Testis (tissue), 3 donors: Measurements from ENCODE around the gene PIP5K1B. TPM values are rescaled to one million over a fixed set of nuclear protein-coding genes. Genes with fewer than 3 reads are reported as not detected.

Experiments used
- DNase-seq: peaks from one replicate; pipeline ENCODE4 v3.0.0-alpha.2; 2019
- H3K27ac ChIP-seq, 2 donors: fragments of 200-600 bp; sonication (generic); one replicate each; pipeline ENCODE4 v1.5.1; 2019
- H3K27me3 ChIP-seq: fragments of 200-600 bp; sonication (generic); one replicate; pipeline ENCODE4 v1.5.1; 2019
- H3K36me3 ChIP-seq: fragments of 200-600 bp; sonication (generic); one replicate; pipeline ENCODE4 v1.5.1; 2017; ENCODE audit warnings: low read depth; ENCODE audit errors: missing control alignments
- H3K4me1 ChIP-seq: fragments of 200-600 bp; sonication (generic); one replicate; pipeline ENCODE4 v1.5.1; 2019
- H3K4me3 ChIP-seq, 2 donors: fragments of 200-600 bp; sonication (generic); one replicate each; pipeline ENCODE4 v1.5.1; 2017 to 2019
- H3K9me3 ChIP-seq: fragments of 200-600 bp; sonication (generic); one replicate; pipeline ENCODE4 v1.5.1; 2017
- POLR2A ChIP-seq: fragments of 450-650 bp; IDR thresholded peaks from one replicate; pipeline ENCODE4 v1.6.1; 2017; ENCODE audit warnings: antibody characterized with exemption, mild to moderate bottlenecking, moderate library complexity
- WGBS, 2 donors: methylation state at CpG; one replicate each; pipeline ENCODE4 v1.1.5; 2018; 5-methylcytosine and 5-hydroxymethylcytosine counted together
- intact Hi-C: fragments of 100-400 bp; cut with DNase I; formaldehyde crosslinking; loops from one replicate; pipeline ENCODE4 v1.15.1; 2023; ENCODE audit warnings: low total_unique reads
- polyA plus RNA-seq: library from polyadenylated mRNA; stranded (reverse); fragments of 350-450 nt; fragmentation: Illumina TruSeq; extraction: RNeasy Lipid Tissue Mini Kit (QIAGEN cat#74804); gene quantifications from one replicate; pipeline ENCODE4 v1.2.3, GENCODE V29; 2014; ENCODE audit warnings: low read depth, low replicate concordance; ENCODE audit not compliant: insufficient read depth
- total RNA-seq, 2 donors: library from RNA; depleted of rRNA; stranded (reverse); fragments of >200 nt; gene quantifications; one replicate each; pipeline ENCODE4 v1.2.3, GENCODE V29; 2016
- TF ChIP-seq, protein P1 (sequence below), 3 experiments: fragments of 450-650 bp in 2 of 3; fragments of 200-600 bp in 1 of 3; sonication (generic) in 1 of 3; IDR thresholded peaks; one replicate each; pipeline ENCODE4 v1.5.1; 2016 to 2019; ENCODE audit warnings: antibody characterized with exemption in 3 of 3, mild to moderate bottlenecking in 2 of 3, moderate library complexity in 1 of 3

Gene PIP5K1B
- total and polyA plus RNA-seq, 3 donors from 2014 or later = 53.6 to 70.5 (median 66.9) TPM

DNA sequence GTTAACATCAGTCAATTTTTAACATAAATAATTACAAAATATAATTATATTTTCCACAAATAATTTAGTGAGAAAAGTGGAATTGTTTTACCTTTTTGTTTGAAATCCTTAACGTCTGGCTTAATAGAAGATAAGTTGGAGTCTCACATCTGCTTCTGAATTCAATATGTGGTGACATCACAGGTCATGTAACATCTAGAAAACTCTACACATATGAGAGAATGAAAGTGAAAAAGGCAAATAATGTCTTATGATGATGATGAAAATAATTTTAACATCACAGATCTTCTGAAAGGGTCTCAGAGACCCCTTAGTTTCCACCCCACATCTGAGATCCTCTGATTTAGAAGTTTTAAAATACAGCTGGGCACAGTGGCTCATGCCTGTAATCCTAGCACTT, 227.4 kb downstream of the PIP5K1B start:
- DNase-seq = no peak
- Histone ChIP-seq H3K27me3 (no peaks in the 10 kb centered on the region), H3K9me3 (no peaks in the 10 kb centered on the region), H3K27ac (no peak overlapping the region), H3K36me3 (no peaks in the 10 kb centered on the region), H3K4me3 (no peak overlapping the region), H3K4me1 (peaks cover 8% of the 10 kb centered on the region)
- no peak for TF ChIP-seq POLR2A
- TF ChIP-seq, protein P1, sequence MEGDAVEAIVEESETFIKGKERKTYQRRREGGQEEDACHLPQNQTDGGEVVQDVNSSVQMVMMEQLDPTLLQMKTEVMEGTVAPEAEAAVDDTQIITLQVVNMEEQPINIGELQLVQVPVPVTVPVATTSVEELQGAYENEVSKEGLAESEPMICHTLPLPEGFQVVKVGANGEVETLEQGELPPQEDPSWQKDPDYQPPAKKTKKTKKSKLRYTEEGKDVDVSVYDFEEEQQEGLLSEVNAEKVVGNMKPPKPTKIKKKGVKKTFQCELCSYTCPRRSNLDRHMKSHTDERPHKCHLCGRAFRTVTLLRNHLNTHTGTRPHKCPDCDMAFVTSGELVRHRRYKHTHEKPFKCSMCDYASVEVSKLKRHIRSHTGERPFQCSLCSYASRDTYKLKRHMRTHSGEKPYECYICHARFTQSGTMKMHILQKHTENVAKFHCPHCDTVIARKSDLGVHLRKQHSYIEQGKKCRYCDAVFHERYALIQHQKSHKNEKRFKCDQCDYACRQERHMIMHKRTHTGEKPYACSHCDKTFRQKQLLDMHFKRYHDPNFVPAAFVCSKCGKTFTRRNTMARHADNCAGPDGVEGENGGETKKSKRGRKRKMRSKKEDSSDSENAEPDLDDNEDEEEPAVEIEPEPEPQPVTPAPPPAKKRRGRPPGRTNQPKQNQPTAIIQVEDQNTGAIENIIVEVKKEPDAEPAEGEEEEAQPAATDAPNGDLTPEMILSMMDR (IDR thresholded peaks at IDR 0.05) = no peak
- intact Hi-C loops = no loop called here
- 62 to 74% methylated on average over 1 of the region's 1 CpG for WGBS, 2 donors

DNA sequence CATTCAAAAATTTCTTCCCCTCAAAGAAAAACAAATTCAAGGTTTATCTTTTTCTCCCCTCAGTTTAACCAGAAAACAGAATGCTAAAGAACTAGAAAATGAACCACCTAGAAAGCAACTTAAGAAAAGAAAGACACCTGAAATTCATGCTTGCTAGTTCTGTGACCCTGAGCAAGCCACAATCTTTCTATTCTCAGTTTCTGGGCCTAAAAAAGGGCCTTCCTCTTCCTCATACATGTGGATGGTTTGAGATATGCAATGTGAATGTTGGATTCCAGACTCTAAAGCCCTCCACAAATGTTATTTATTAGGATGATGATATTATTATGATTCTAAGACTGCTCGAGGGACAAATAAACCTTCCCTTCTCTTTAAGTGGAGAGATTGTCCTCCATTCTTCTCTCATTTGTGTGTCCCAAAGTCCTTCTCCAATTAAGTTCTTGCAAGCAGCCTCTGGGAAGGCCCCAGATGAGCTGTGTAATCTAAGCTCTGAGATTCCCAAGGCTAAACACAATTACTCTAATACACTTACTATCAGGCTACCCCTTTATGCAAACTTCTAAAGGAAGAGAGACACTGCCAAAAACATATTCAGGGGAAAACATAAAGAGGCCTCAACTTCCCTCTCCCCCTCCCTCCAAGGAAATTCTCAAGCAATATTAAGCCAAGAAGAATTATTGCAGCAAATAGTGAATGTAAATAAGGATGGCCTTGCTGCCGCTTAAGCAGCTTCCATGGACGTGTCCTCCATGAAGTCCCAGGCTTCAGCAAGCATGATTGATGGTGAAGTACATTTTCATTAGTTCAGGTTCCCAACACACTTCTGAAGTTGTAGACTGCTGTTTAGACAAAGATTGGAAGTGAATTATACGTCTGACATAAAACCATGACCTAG, 228.6 kb downstream of the PIP5K1B start:
- H3K36me3 ChIP-seq = no peaks in the 10 kb centered on the region
- H3K9me3 ChIP-seq = no peaks in the 10 kb centered on the region
- H3K4me3 ChIP-seq = no peak overlapping the region
- H3K27me3 ChIP-seq = no peaks in the 10 kb centered on the region
- no peak for TF ChIP-seq POLR2A
- TF ChIP-seq, protein P1 (IDR thresholded peaks at IDR 0.05) = no peak
- peaks cover 8% of the 10 kb centered on the region for H3K4me1 ChIP-seq
- intact Hi-C loops = no loop called here
- 60 to 63% methylated on average over 4 of the region's 4 CpGs for WGBS, 2 donors
- DNase-seq = no peak
- H3K27ac ChIP-seq = peak overlapping the region in 1 of 2 donors; percentile 13

DNA sequence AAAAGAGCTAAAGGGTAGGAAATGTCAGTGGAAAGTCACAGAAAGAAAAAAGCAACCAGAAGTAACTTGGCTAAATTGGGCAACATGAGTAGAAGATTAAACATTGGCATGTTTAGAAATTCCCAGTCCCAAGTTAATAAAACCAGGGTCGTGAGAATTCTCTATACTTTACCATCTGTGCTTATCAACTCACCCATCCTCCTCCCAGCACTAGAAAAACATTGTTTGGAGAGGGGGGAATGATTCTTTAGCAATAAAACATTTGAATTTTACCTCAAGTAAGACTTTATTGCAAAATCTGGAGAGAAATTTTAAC, 229.2 kb downstream of the PIP5K1B start:
- intact Hi-C loops = no loop called here
- H3K27ac ChIP-seq = peak overlapping the region in 1 of 2 donors; percentile 13
- H3K4me1 ChIP-seq = peaks cover 8% of the 10 kb centered on the region
- 28 to 40% methylated on average over 1 of the region's 1 CpG for WGBS, 2 donors
- TF ChIP-seq, protein P1 (IDR thresholded peaks at IDR 0.05) = no peak
- no peak for TF ChIP-seq POLR2A
- no peaks in the 10 kb centered on the region for H3K36me3 ChIP-seq
- no peak for DNase-seq
- H3K9me3 ChIP-seq = no peaks in the 10 kb centered on the region
- no peak overlapping the region for H3K4me3 ChIP-seq
- no peaks in the 10 kb centered on the region for H3K27me3 ChIP-seq

DNA sequence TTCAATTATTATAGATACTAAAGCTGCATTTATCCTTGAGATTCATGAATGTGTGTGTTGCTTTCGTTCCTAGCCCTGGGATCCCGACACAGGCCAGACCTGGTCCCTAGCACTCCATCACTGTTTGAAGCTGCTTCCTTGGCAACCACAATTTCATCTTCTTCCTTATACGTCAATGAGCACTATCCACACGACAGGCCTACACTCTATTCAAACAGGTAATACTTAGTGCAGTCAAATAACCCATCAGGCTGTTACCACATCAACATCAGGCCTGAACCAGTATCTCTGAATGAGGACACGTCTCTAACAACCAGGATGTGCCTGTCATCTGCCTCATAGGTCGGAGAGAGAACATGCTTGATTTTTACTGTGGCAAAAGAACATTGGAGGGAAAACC, 235.5 kb downstream of the PIP5K1B start:
- TF ChIP-seq POLR2A = no peak
- TF ChIP-seq, protein P1 (IDR thresholded peaks at IDR 0.05) = no peak
- no peaks in the 10 kb centered on the region for H3K36me3 ChIP-seq
- no peak overlapping the region for H3K4me3 ChIP-seq
- H3K27ac ChIP-seq = no peak overlapping the region
- no peaks in the 10 kb centered on the region for H3K27me3 ChIP-seq
- H3K4me1 ChIP-seq = no peaks in the 10 kb centered on the region
- WGBS, 2 donors = 89 to 99% methylated on average over 6 of the region's 6 CpGs
- H3K9me3 ChIP-seq = no peaks in the 10 kb centered on the region
- intact Hi-C loops = no loop called here
- DNase-seq = no peak
